22Rv1 (cell line): ENCODE measurements around the gene ANO2.

Experiments
- CTCF ChIP-seq: fragments of 450-650 bp; IDR thresholded peaks from 2 replicates; pipeline ENCODE4 v1.5.1; 2017; ENCODE audit warnings: mild to moderate bottlenecking
- ZFX ChIP-seq: fragments of 450-650 bp; IDR thresholded peaks from 2 replicates; pipeline ENCODE4 v1.6.1; 2017; ENCODE audit warnings: antibody characterized with exemption, borderline replicate concordance

DNA sequence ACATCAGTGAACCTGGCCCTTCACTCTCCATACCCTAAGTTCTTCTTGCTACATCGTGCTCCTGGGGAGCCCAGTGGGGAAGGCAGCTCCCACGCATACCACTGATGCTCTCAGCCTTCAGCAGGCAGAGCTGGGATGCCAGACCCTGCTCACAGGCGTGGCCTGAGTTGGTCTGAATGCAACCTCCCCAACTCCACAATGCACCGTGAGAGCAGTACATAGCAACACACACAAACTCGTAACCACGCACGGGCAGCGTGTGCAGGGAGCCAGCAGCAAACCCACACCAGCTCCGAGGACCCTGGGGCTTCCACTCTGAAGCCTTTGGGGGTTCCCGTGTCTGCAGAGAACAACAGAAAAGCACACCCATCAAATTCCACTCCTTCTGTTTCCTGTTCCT, 37.3 kb downstream of the ANO2 start:
- no peak for TF ChIP-seq CTCF
- TF ChIP-seq ZFX: no peak
